Endothelial cell of umbilical vein (primary cell): ENCODE measurements around the gene DIAPH2.

Experiments used
- CTCF ChIP-seq, 2 donors: IDR thresholded peaks; 1 replicate in 1 of 2; 2 replicates in 1 of 2; pipeline ENCODE4 v1.5.1; 2011; ENCODE audit warnings: low read length in 2 of 2, mild to moderate bottlenecking in 2 of 2, moderate library complexity in 2 of 2, control low read depth in 1 of 2, inconsistent platforms in 1 of 2, low read depth in 1 of 2; ENCODE audit not compliant: insufficient read depth in 1 of 2; ENCODE audit errors: extremely low read depth in 1 of 2
- EZH2 ChIP-seq: IDR thresholded peaks from 2 replicates; pipeline ENCODE4 v1.6.1; 2012; ENCODE audit warnings: borderline replicate concordance, low read depth, mild to moderate bottlenecking, moderate library complexity, low read length, inconsistent platforms; ENCODE audit not compliant: severe bottlenecking
- MAX ChIP-seq: IDR thresholded peaks from 2 replicates; pipeline ENCODE4 v1.6.1; 2011; ENCODE audit not compliant: insufficient read depth, insufficient read length
- POLR2A ChIP-seq: IDR thresholded peaks from 2 replicates; pipeline ENCODE4 v1.6.1; 2012; ENCODE audit warnings: low read depth, mild to moderate bottlenecking, control low read depth, low read length

GRCh38 chrX:96837808-96838207, 153.2 kb downstream of the DIAPH2 start:
- no peak for TF ChIP-seq CTCF (IDR thresholded peaks at IDR 0.05; ENCODE audit: extremely low read depth in 1 of 2, insufficient read depth in 1 of 2, low read depth in 1 of 2, low read length in 2 of 2)
- no peak for TF ChIP-seq EZH2
- no peak for TF ChIP-seq POLR2A
- TF ChIP-seq MAX, result no peak
